ENCODE measurements around the gene SPRED3.

Gene SPRED3

GRCh38 chr19:38384209-38385027 is 4.1 kb upstream of the SPRED3 start:
- H2AFZ ChIP-seq (ENCODE audit: low read length, unreplicated experiment), result no peak overlapping the region
- H3K4me3 ChIP-seq (ENCODE audit: low read depth, low read length), result no peak overlapping the region
- H3K36me3 ChIP-seq (ENCODE audit: insufficient read depth, low read length), result peaks cover 6% of the 10 kb centered on the region; the same call in 1 of the 2 replicates
- peaks cover 5% of the 10 kb centered on the region for H3K79me2 ChIP-seq (ENCODE audit: control insufficient read depth, insufficient read depth, low read length, unreplicated experiment)
- H3K27me3 ChIP-seq (ENCODE audit: insufficient read depth, low read length), result no peaks in the 10 kb centered on the region
- no peaks in the 10 kb centered on the region for H3K4me1 ChIP-seq (ENCODE audit: control insufficient read depth, insufficient read depth, low read length, unreplicated experiment)
- no peak overlapping the region for H3K27ac ChIP-seq (ENCODE audit: low read depth, low read length)

- H3K27me3 ChIP-seq (ENCODE audit: insufficient read depth, low read length), result no peaks in the 10 kb centered on the region
- peaks cover 8% of the 10 kb centered on the region for H3K79me2 ChIP-seq (ENCODE audit: control insufficient read depth, insufficient read depth, low read length, unreplicated experiment)
- no peak overlapping the region for H3K27ac ChIP-seq (ENCODE audit: low read depth, low read length)
- H3K4me3 ChIP-seq (ENCODE audit: low read depth, low read length), result no peak overlapping the region
- peaks cover 6% of the 10 kb centered on the region; the same call in 1 of the 2 replicates for H3K36me3 ChIP-seq (ENCODE audit: insufficient read depth, low read length)
- H3K4me1 ChIP-seq (ENCODE audit: control insufficient read depth, insufficient read depth, low read length, unreplicated experiment), result peaks cover 4% of the 10 kb centered on the region
- H2AFZ ChIP-seq (ENCODE audit: low read length, unreplicated experiment), result no peak overlapping the region
Observed at GRCh38 chr19:38385057-38385803, 3.3 kb upstream of the SPRED3 start.

DNA sequence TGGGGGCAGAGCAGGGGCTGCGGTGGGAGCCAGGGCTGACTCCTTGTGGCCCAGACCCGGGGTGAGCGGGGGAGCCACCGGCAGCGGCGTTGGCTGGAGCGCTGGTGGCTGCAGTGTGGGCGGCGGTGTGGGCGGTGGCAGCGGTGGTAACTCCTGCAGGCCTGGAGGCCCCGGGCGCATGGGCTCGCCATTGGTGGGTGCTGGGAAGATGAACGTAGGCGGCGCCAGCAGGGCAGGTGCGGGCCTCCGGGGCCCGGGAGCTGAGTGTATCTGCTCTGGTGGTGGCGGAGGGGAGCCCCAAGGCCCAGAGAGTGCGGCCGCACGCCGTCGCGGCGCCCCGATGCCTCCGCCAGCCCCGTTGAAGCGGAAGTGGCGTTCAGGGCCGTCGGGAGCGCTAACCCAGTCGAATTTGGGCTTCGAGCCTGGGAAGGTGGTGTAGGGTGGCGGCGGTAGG is 2.7 kb upstream of the SPRED3 start:
- peaks cover 11% of the 10 kb centered on the region for H3K79me2 ChIP-seq (ENCODE audit: control insufficient read depth, insufficient read depth, low read length, unreplicated experiment)
- H3K27me3 ChIP-seq (ENCODE audit: insufficient read depth, low read length), result no peaks in the 10 kb centered on the region
- no peak overlapping the region for H3K27ac ChIP-seq (ENCODE audit: low read depth, low read length)
- peaks cover 9% of the 10 kb centered on the region for H3K4me1 ChIP-seq (ENCODE audit: control insufficient read depth, insufficient read depth, low read length, unreplicated experiment)
- H3K4me3 ChIP-seq (ENCODE audit: low read depth, low read length), result no peak overlapping the region
- peaks cover 5% of the 10 kb centered on the region; the same call in 1 of the 2 replicates for H3K36me3 ChIP-seq (ENCODE audit: insufficient read depth, low read length)
- no peak overlapping the region for H2AFZ ChIP-seq (ENCODE audit: low read length, unreplicated experiment)

DNA sequence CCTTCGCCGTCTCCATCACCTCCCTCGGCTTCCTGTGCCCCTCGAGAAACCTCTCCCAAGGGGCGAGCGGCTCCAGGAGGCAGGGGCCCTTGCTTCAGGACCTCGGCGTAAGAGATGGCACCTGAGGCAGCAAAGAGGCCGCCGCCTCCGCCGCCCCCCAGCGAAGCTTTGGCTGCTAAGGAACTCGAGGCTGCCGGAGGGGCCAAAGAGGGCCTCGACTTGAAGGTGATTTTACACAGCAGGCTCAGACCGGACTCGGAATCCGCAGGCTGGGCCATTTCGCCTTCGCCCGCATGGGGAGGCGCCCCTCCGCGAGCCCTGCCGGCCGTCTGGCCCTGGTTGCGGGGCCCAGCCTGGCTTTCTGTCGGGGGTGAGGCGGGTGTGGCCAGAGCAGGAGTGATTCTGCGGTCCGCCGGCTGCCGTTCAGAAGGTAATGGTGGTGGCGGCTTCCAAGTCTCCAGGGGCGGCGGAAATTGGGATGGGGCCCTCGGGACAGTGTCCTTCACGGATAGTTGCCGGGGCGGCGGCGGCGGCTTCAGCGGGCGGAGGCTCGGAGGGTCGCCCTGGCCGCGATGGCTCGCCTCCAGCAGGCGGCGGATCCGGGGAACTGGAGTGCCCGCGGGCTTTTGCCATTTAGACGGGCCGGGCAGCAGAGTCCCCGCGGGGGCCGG is 2.1 kb upstream of the SPRED3 start:
- no peaks in the 10 kb centered on the region for H3K27me3 ChIP-seq (ENCODE audit: insufficient read depth, low read length)
- no peak overlapping the region for H2AFZ ChIP-seq (ENCODE audit: low read length, unreplicated experiment)
- peaks cover 11% of the 10 kb centered on the region for H3K79me2 ChIP-seq (ENCODE audit: control insufficient read depth, insufficient read depth, low read length, unreplicated experiment)
- H3K4me1 ChIP-seq (ENCODE audit: control insufficient read depth, insufficient read depth, low read length, unreplicated experiment), result peaks cover 11% of the 10 kb centered on the region
- H3K36me3 ChIP-seq (ENCODE audit: insufficient read depth, low read length), result no peaks in the 10 kb centered on the region
- no peak overlapping the region for H3K4me3 ChIP-seq (ENCODE audit: low read depth, low read length)
- H3K27ac ChIP-seq (ENCODE audit: low read depth, low read length), result no peak overlapping the region

- Histone ChIP-seq H3K36me3 (ENCODE audit: insufficient read depth, low read length) (no peaks in the 10 kb centered on the region), H3K27me3 (ENCODE audit: insufficient read depth, low read length) (no peaks in the 10 kb centered on the region), H3K79me2 (ENCODE audit: control insufficient read depth, insufficient read depth, low read length, unreplicated experiment) (peaks cover 11% of the 10 kb centered on the region), H3K27ac (ENCODE audit: low read depth, low read length) (0 out of 2 replicates have a peak overlapping the region, but pooled peaks have one; percentile 52), H2AFZ (ENCODE audit: low read length, unreplicated experiment) (no peak overlapping the region), H3K4me1 (ENCODE audit: control insufficient read depth, insufficient read depth, low read length, unreplicated experiment) (peaks cover 14% of the 10 kb centered on the region), H3K4me3 (ENCODE audit: low read depth, low read length) (peak overlapping the region; percentile 88)
Observed at GRCh38 chr19:38386971-38387549, 1.4 kb upstream of the SPRED3 start.

DNA sequence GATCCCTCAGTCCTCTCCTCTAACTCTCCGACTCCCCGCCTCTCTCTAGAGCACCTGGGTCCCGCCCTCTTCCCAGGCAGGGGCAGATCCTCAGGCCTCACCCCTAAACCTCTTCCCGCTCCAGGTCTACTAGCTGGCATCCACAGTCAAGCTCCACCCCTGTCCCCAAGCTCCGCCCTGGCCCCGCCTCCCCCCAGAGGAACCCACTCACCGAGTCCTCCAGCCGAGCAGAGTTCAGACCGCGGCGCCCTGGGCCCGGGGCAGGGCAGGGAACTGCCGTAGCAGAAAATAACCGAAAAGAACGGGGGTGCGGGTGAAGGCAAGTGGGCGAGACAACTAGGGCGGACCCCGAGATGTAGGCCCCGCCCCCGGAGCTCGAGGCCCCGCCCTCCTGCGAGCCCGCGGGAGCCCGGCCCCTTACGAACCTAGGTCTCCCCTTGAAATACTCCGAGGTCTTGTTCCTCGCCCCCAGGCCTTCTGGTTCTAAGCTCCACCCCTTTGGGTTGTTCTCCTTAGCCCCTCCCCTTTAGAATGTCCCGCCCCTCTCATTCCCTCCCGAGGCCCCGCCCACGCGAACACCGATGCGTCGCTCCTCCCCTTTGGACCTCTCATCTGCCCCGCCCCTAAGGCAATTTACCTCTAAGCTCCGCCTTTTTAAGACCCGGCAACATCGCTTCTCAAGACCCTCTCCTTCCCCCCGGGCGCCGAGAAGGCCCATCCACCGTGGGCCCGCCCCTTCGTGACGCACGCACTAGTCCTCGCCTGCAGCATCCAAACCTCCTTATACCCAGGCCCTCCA is 748 bp upstream of the SPRED3 start, which contains the start of gene GGN:
Gene GGN (minus strand): TSS at position 485 of the 799 bp plus-strand sequence. CDS start 773 bp downstream, outside the sequence.
- H3K27me3 ChIP-seq (ENCODE audit: insufficient read depth, low read length), result no peaks in the 10 kb centered on the region
- H3K36me3 ChIP-seq (ENCODE audit: insufficient read depth, low read length), result no peaks in the 10 kb centered on the region
- H3K4me3 ChIP-seq (ENCODE audit: low read depth, low read length), result peak within 1 kb of the TSS; percentile 88
- H3K79me2 ChIP-seq (ENCODE audit: control insufficient read depth, insufficient read depth, low read length, unreplicated experiment), result peaks cover 11% of the 10 kb centered on the region
- peaks cover 20% of the 10 kb centered on the region for H3K4me1 ChIP-seq (ENCODE audit: control insufficient read depth, insufficient read depth, low read length, unreplicated experiment)
- H2AFZ ChIP-seq (ENCODE audit: low read length, unreplicated experiment), result peak within 1 kb of the TSS; percentile 68
- H3K27ac ChIP-seq (ENCODE audit: low read depth, low read length), result peak within 1 kb of the TSS; percentile 86

DNA sequence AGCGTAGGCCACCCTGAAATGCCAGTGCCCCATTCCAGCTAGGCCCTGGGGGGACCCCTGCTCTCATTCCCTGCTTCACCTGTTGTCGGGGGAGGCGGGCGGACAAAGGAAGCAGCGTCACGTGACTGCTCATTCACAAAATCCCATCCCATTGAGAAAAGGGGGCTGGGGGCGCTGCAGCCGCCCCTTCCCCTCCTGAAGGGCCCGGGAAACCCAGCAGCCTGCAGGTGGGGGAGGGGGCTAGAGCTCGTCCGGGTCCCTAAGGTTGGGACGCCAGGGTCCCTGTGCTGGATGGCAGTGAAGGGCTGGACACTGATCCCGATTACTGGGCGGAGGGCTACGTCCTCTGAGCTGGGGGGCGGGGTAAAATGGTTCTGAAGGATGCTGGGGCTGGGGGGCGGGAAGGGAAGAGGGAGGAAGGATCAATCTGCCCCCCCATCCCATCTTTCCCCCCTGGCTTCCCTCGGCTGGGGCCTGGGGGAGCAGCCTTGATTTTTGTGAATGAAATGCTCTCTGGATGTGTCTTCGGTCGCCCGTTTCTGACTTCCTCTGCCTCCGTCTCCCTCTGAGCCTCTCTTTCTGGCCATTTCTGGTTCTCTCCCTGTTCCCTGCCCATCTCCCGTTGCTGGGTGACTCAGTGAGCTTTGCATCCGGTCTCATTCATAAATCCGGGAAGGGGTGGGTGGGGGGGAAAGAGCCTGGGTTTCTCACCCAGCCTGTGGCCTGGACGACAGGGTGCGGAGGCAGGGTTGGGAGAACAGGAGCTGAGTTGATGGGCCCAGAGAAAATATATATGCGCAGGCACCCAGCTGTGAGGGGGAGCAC is 816 bp downstream of the SPRED3 start:
- peak overlapping the region; percentile 88 for H3K4me3 ChIP-seq (ENCODE audit: low read depth, low read length)
- H3K79me2 ChIP-seq (ENCODE audit: control insufficient read depth, insufficient read depth, low read length, unreplicated experiment), result peaks cover 11% of the 10 kb centered on the region
- H3K4me1 ChIP-seq (ENCODE audit: control insufficient read depth, insufficient read depth, low read length, unreplicated experiment), result peaks cover 23% of the 10 kb centered on the region
- H2AFZ ChIP-seq (ENCODE audit: low read length, unreplicated experiment), result peak overlapping the region; percentile 31
- peaks cover 8% of the 10 kb centered on the region; the same call in 1 of the 2 replicates for H3K36me3 ChIP-seq (ENCODE audit: insufficient read depth, low read length)
- H3K27ac ChIP-seq (ENCODE audit: low read depth, low read length), result peak overlapping the region; percentile 86
- H3K27me3 ChIP-seq (ENCODE audit: insufficient read depth, low read length), result no peaks in the 10 kb centered on the region

GRCh38 chr19:38389957-38390924 is 1.7 kb downstream of the SPRED3 start:
- H3K4me3 ChIP-seq (ENCODE audit: low read depth, low read length), result peak overlapping the region; percentile 88
- no peak overlapping the region for H2AFZ ChIP-seq (ENCODE audit: low read length, unreplicated experiment)
- H3K27ac ChIP-seq (ENCODE audit: low read depth, low read length), result peak overlapping the region; percentile 86
- peaks cover 13% of the 10 kb centered on the region; the same call in 1 of the 2 replicates for H3K36me3 ChIP-seq (ENCODE audit: insufficient read depth, low read length)
- no peaks in the 10 kb centered on the region for H3K27me3 ChIP-seq (ENCODE audit: insufficient read depth, low read length)
- H3K79me2 ChIP-seq (ENCODE audit: control insufficient read depth, insufficient read depth, low read length, unreplicated experiment), result peaks cover 11% of the 10 kb centered on the region
- H3K4me1 ChIP-seq (ENCODE audit: control insufficient read depth, insufficient read depth, low read length, unreplicated experiment), result peaks cover 23% of the 10 kb centered on the region

Measured in ACC112 (cell line).